Astrocyte (in vitro differentiated cells and primary cell): Measurements from ENCODE around the gene G6PC3. TPM values are rescaled to one million over a fixed set of nuclear protein-coding genes. Genes with fewer than 3 reads are reported as not detected.

ENCODE experiments used
- DNase-seq: peaks from one replicate; pipeline ENCODE4 v3.0.0-alpha.2; 2010; ENCODE audit warnings: low read depth
- FAIRE-seq: peaks from 2 replicates; lab custom pipeline; 2011; peaks lifted over from hg19 to GRCh38; lab: Jason Lieb, UNC
- H2AFZ ChIP-seq: 2 replicates; pipeline ENCODE4 v1.6.0; 2012; ENCODE audit warnings: low read depth, low read length, inconsistent platforms
- H3K27ac ChIP-seq: 2 replicates; pipeline ENCODE4 v1.5.1; 2011; ENCODE audit warnings: low read depth, low read length, inconsistent platforms
- H3K27me3 ChIP-seq: 2 replicates; pipeline ENCODE4 v1.6.0; 2011; ENCODE audit warnings: low read length, inconsistent platforms; ENCODE audit not compliant: insufficient read depth
- H3K36me3 ChIP-seq: 2 replicates; pipeline ENCODE4 v1.5.1; 2011; ENCODE audit warnings: low read length, inconsistent platforms; ENCODE audit not compliant: insufficient read depth
- H3K4me1 ChIP-seq: 2 replicates; pipeline ENCODE4 v1.5.1; 2011; ENCODE audit warnings: low read length, inconsistent platforms; ENCODE audit not compliant: insufficient read depth
- H3K4me2 ChIP-seq: 2 replicates; pipeline ENCODE4 v1.6.0; 2012; ENCODE audit warnings: low read length, inconsistent platforms
- H3K4me3 ChIP-seq: 2 replicates; pipeline ENCODE4 v1.5.1; 2011; ENCODE audit warnings: low read depth, mild to moderate bottlenecking, low read length, inconsistent platforms; ENCODE audit not compliant: insufficient read depth
- H3K79me2 ChIP-seq: 2 replicates; pipeline ENCODE4 v1.6.0; 2012; ENCODE audit warnings: mild to moderate bottlenecking, low read length, inconsistent platforms; ENCODE audit not compliant: insufficient read depth
- H3K9ac ChIP-seq: 2 replicates; pipeline ENCODE4 v1.6.0; 2012; ENCODE audit warnings: mild to moderate bottlenecking, low read length, inconsistent platforms
- H3K9me3 ChIP-seq: 2 replicates; pipeline ENCODE4 v1.5.1; 2012; ENCODE audit warnings: low read depth, mild to moderate bottlenecking, low read length, inconsistent platforms; ENCODE audit not compliant: insufficient read depth
- H4K20me1 ChIP-seq: 2 replicates; pipeline ENCODE4 v1.6.0; 2012; ENCODE audit warnings: low read length, inconsistent platforms; ENCODE audit not compliant: insufficient read depth
- H3K27ac Mint-ChIP-seq: one replicate; pipeline ENCODE4 v1.8.0; 2021; ENCODE audit warnings: mild to moderate bottlenecking, mixed read lengths; ENCODE audit not compliant: unreplicated experiment
- H3K27me3 Mint-ChIP-seq: one replicate; pipeline ENCODE4 v1.8.0; 2021; ENCODE audit warnings: low read depth, mixed read lengths; ENCODE audit not compliant: unreplicated experiment
- H3K36me3 Mint-ChIP-seq: one replicate; pipeline ENCODE4 v1.8.0; 2021; ENCODE audit warnings: low read depth, mixed read lengths; ENCODE audit not compliant: unreplicated experiment
- H3K4me1 Mint-ChIP-seq: one replicate; pipeline ENCODE4 v1.8.0; 2021; ENCODE audit warnings: low read depth, mixed read lengths; ENCODE audit not compliant: unreplicated experiment
- H3K4me3 Mint-ChIP-seq: one replicate; pipeline ENCODE4 v1.8.0; 2021; ENCODE audit warnings: mild to moderate bottlenecking, moderate library complexity, mixed read lengths; ENCODE audit not compliant: unreplicated experiment
- H3K9me3 Mint-ChIP-seq: one replicate; pipeline ENCODE4 v1.8.0; 2021; ENCODE audit warnings: mild to moderate bottlenecking, mixed read lengths; ENCODE audit not compliant: unreplicated experiment
- EZH2 ChIP-seq: IDR thresholded peaks from 2 replicates; pipeline ENCODE4 v1.6.1; 2012; ENCODE audit warnings: mild to moderate bottlenecking, low read length, inconsistent platforms; ENCODE audit not compliant: insufficient read depth
- total RNA-seq: library from RNA; stranded (reverse); gene quantifications from 2 replicates; pipeline ENCODE4 v1.2.1, GENCODE V29; 2021
- TF ChIP-seq, protein P1 (sequence below): IDR thresholded peaks from 2 replicates; pipeline ENCODE4 v1.5.1; 2011; ENCODE audit warnings: low read depth, mild to moderate bottlenecking, inconsistent platforms, low read length, moderate library complexity; ENCODE audit not compliant: insufficient read depth

The G6PC3 gene
- total RNA-seq, 1 donor from 2014 or later, result 94.5 TPM

DNA sequence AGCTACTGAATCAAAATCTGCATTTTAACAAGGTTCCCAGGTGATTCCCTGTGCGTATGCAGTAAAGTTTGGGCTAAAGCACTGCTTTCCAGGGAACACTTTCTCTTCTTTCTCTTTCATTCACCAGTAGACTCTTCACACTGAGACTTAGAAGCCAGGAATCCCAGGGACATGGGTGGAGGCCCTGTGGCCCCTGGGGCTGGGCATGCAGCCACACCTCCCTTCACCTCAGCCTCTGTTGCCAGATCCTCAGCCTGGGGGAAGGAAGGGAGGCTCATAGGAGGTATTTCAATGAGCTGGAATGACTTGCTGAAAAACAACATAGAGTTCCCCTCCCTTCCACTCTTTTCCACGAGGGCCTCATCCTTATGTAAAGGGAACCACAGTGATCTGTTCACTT lies 1.2 kb downstream of the G6PC3 start:
- Histone ChIP-seq H3K4me1 (peaks cover 14% of the 10 kb centered on the region), H3K9me3 (no peaks in the 10 kb centered on the region), H3K27me3 (no peaks in the 10 kb centered on the region), H3K36me3 (no peaks in the 10 kb centered on the region), H3K4me2 (peak overlapping the region; percentile 90), H3K79me2 (peaks cover 27% of the 10 kb centered on the region), H3K27ac (peak overlapping the region; percentile 95), H3K9ac (peak overlapping the region; percentile 93), H3K4me3 (peak overlapping the region; percentile 78), H4K20me1 (peaks cover 14% of the 10 kb centered on the region), H2AFZ (no peak overlapping the region)
- H3K27ac Mint-ChIP-seq, result peak overlapping the region; percentile 85
- peaks cover 9% of the 10 kb centered on the region for H3K36me3 Mint-ChIP-seq
- FAIRE-seq (no peak), DNase-seq (no peak)
- peaks cover 10% of the 10 kb centered on the region for H3K4me1 Mint-ChIP-seq
- no peaks in the 10 kb centered on the region for H3K9me3 Mint-ChIP-seq
- H3K4me3 Mint-ChIP-seq, result peak overlapping the region; percentile 97
- no peak for TF ChIP-seq EZH2
- no peaks in the 10 kb centered on the region for H3K27me3 Mint-ChIP-seq

DNA sequence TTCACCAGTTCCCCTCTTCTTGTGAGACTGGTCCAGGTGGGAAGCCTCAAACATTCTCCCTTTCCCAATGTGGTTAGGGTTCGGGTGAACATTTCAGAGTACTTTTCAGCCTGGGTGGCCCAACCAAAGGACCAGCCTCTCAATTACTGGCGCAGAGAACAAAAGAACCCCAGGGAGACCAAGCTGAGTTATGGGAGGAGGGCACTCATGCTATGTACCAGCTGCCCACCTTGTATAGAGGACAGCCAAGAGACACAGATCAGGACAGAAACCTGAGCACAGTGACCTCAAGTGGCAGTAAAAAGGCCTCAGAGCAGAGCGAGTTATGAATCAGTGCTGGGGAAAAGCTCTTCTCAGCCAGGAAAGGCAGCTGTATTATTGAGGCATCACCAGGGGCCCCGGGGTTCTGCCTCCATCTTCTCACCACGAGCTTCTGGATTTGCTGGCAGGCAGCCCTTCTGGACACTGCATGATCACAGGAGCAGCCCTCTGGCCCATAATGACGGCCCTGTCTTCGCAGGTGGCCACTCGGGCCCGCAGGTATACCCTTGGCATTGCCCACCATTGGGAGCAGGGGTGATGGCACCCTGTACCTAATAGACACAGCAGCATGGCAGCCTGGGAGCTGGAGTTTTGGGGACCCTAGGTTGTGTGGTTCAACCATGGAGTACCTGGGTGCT lies 3.8 kb downstream of the G6PC3 start:
- Histone ChIP-seq H3K9ac (no peak overlapping the region), H3K27ac (no peak overlapping the region), H3K4me2 (no peak overlapping the region), H3K9me3 (no peaks in the 10 kb centered on the region), H3K4me1 (peaks cover 14% of the 10 kb centered on the region), H3K27me3 (no peaks in the 10 kb centered on the region), H3K36me3 (no peaks in the 10 kb centered on the region), H4K20me1 (peaks cover 14% of the 10 kb centered on the region), H3K79me2 (peaks cover 21% of the 10 kb centered on the region), H3K4me3 (no peak overlapping the region), H2AFZ (no peak overlapping the region)
- Mint-ChIP-seq H3K4me3 (no peak overlapping the region), H3K4me1 (peaks cover 10% of the 10 kb centered on the region), H3K36me3 (peaks cover 9% of the 10 kb centered on the region), H3K27me3 (no peaks in the 10 kb centered on the region), H3K9me3 (no peaks in the 10 kb centered on the region), H3K27ac (peak overlapping the region; percentile 34)
- TF ChIP-seq EZH2, result no peak
- TF ChIP-seq, protein P1, sequence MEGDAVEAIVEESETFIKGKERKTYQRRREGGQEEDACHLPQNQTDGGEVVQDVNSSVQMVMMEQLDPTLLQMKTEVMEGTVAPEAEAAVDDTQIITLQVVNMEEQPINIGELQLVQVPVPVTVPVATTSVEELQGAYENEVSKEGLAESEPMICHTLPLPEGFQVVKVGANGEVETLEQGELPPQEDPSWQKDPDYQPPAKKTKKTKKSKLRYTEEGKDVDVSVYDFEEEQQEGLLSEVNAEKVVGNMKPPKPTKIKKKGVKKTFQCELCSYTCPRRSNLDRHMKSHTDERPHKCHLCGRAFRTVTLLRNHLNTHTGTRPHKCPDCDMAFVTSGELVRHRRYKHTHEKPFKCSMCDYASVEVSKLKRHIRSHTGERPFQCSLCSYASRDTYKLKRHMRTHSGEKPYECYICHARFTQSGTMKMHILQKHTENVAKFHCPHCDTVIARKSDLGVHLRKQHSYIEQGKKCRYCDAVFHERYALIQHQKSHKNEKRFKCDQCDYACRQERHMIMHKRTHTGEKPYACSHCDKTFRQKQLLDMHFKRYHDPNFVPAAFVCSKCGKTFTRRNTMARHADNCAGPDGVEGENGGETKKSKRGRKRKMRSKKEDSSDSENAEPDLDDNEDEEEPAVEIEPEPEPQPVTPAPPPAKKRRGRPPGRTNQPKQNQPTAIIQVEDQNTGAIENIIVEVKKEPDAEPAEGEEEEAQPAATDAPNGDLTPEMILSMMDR, result no peak
- DNase-seq (no peak), FAIRE-seq (no peak)

DNA sequence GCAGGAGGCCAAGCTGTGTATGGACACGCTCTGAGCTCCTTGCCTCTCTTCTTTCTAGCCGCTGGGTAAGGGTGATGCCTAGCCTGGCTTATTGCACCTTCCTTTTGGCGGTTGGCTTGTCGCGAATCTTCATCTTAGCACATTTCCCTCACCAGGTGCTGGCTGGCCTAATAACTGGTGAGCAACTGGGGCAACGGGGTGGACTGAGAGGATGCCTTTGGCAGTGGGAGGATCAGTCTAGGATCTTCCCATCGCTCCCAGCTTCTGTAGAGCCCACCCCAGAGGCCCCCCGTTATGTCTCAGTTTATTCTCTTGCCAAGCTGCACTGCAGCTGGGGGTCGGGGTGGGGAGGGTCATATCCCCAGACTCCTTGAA lies 4.4 kb downstream of the G6PC3 start:
- no peak overlapping the region for H3K27ac Mint-ChIP-seq
- peaks cover 10% of the 10 kb centered on the region for H3K36me3 Mint-ChIP-seq
- no peak overlapping the region for H3K27ac ChIP-seq
- H3K9ac ChIP-seq, result no peak overlapping the region
- H4K20me1 ChIP-seq, result peaks cover 14% of the 10 kb centered on the region
- H3K4me2 ChIP-seq, result no peak overlapping the region
- H3K27me3 ChIP-seq, result no peaks in the 10 kb centered on the region
- FAIRE-seq, result no peak
- peaks cover 21% of the 10 kb centered on the region for H3K79me2 ChIP-seq
- peaks cover 11% of the 10 kb centered on the region for H3K4me1 ChIP-seq
- no peaks in the 10 kb centered on the region for H3K9me3 Mint-ChIP-seq
- DNase-seq, result no peak
- H3K9me3 ChIP-seq, result no peaks in the 10 kb centered on the region
- H3K36me3 ChIP-seq, result no peaks in the 10 kb centered on the region
- H3K4me3 Mint-ChIP-seq, result no peak overlapping the region
- peaks cover 9% of the 10 kb centered on the region for H3K4me1 Mint-ChIP-seq
- TF ChIP-seq, protein P1, result no peak
- TF ChIP-seq EZH2, result no peak
- no peak overlapping the region for H2AFZ ChIP-seq
- no peaks in the 10 kb centered on the region for H3K27me3 Mint-ChIP-seq
- no peak overlapping the region for H3K4me3 ChIP-seq
